ENCODE measurements around the gene TSPAN7. TPM values are rescaled to one million over a fixed set of nuclear protein-coding genes. Genes with fewer than 3 reads are reported as not detected.

Gene TSPAN7
- total and polyA plus RNA-seq, 2 of the 4 experiments (the other 2 are of a cell fraction): not detected

DNA sequence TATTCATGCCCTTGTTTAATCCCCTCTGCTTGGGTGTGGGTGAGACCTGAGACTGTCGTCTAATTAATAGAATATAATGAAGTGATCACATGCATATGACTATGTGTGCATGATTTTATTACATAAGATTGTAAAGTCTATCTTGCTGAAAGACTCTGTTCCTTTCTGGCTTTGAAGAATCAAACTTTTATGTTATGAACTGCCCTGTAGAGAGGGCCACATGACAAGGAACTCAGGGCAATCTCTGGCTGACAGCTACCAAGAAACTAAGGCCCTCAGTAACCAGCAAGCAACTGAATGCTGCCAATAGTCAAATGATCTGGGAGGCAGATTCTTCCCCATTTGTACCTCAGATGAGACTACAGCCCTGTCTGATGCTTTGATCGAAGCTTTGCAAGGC lies 13.5 kb downstream of the TSPAN7 start:
- Histone ChIP-seq H3K9me3 (ENCODE audit: control insufficient read depth, insufficient read depth, low read length) (no peaks in the 10 kb centered on the region), H4K5ac (ENCODE audit: low read depth, low read length) (no peak overlapping the region), H3K79me1 (ENCODE audit: low read depth in 1 of 2, low read length in 2 of 2) (no peaks in the 10 kb centered on the region), H3K27me3 (ENCODE audit: control insufficient read depth, insufficient read depth, low read length) (0 out of 2 replicates have a peak, but pooled peaks cover 3% of the 10 kb centered on the region), H3K4me1 (ENCODE audit: control insufficient read depth, insufficient read depth, low read length) (no peaks in the 10 kb centered on the region), H4K8ac (ENCODE audit: low read depth in 2 of 2, low read length in 2 of 2) (no peak overlapping the region), H2AK5ac (ENCODE audit: low read depth, low read length) (no peak overlapping the region), H3K36me3 (ENCODE audit: control insufficient read depth, insufficient read depth, low read length) (no peaks in the 10 kb centered on the region), H2BK15ac (ENCODE audit: low read depth, low read length) (no peak overlapping the region), H3K4me2 (ENCODE audit: low read depth, low read length) (no peak overlapping the region), H2BK120ac (ENCODE audit: low read depth, low read length) (no peak overlapping the region), H3K27ac (ENCODE audit: insufficient read depth, low read length) (no peak overlapping the region), H3K4ac (ENCODE audit: low read depth, low read length) (no peak overlapping the region), H3K4me3 (ENCODE audit: insufficient read depth, low read depth, low read length) (no peak overlapping the region), H2BK20ac (ENCODE audit: low read depth, low read length) (no peak overlapping the region), H3K23ac (ENCODE audit: low read depth, low read length) (no peak overlapping the region), H4K20me1 (ENCODE audit: insufficient read depth, low read length) (no peaks in the 10 kb centered on the region), H2BK5ac (ENCODE audit: low read depth, low read length, poor library complexity, severe bottlenecking) (no peak overlapping the region), H3K9me1 (ENCODE audit: insufficient read depth, low read length) (no peaks in the 10 kb centered on the region), H3K14ac (replicated peaks; ENCODE audit: low read depth, low read length) (no peak overlapping the region), H3K18ac (ENCODE audit: low read depth, low read length) (no peak overlapping the region), H2AK9ac (replicated peaks; ENCODE audit: low read depth, low read length, poor library complexity) (no peak overlapping the region), H4K91ac (ENCODE audit: insufficient read depth, low read depth, low read length) (no peak overlapping the region), H3K56ac (ENCODE audit: extremely low read depth, insufficient read depth, low read length) (no peak overlapping the region), H2AFZ (replicated peaks; ENCODE audit: low read length, poor library complexity) (no peak overlapping the region), H3K9ac (ENCODE audit: low read depth, low read length) (no peak overlapping the region)
- BruUV-seq (replicated peaks): no TSS peak
- CTCF ChIA-PET: no interaction called here
- intact Hi-C loops (cut with micrococcal nuclease): no loop called here
- dilution Hi-C loops (cut with HindIII; ENCODE audit: low sequenced_read_pairs, unreplicated experiment): no loop called here
- WGBS, 2 experiments (ENCODE audit: extremely low coverage in 2 of 2, insufficient read length in 1 of 2): no CpG with 5 or more reads among the region's 2 CpGs
- in situ Hi-C loops (cut with MboI; ENCODE audit: low sequenced_read_pairs): no loop called here
- DNase-seq (no peak), ATAC-seq (ENCODE audit: low read depth) (no peak)
- POLR2A ChIA-PET (ENCODE audit: unreplicated experiment): no interaction called here
- TF ChIP-seq BHLHE40 (IDR thresholded peaks at IDR 0.05; ENCODE audit: low read depth, low read length) (no peak), FOS (IDR thresholded peaks at IDR 0.05; ENCODE audit: low read depth, low read length) (no peak), MXI1 (IDR thresholded peaks at IDR 0.05; ENCODE audit: borderline replicate concordance, low read depth, low read length) (no peak), MAZ (IDR thresholded peaks at IDR 0.05; ENCODE audit: borderline replicate concordance, low read depth, low read length) (no peak), POLR2A (IDR thresholded peaks at IDR 0.05; ENCODE audit: low read depth, low read length) (no peak), SMC3 (IDR thresholded peaks at IDR 0.05; ENCODE audit: low read depth, low read length) (no peak), NFE2L2 (IDR thresholded peaks at IDR 0.05; ENCODE audit: low read depth, low read length) (no peak), CHD1 (IDR thresholded peaks at IDR 0.05; ENCODE audit: low read depth, low read length) (no peak), RFX5 (IDR thresholded peaks at IDR 0.05; ENCODE audit: low read depth, low read length) (no peak), RCOR1 (IDR thresholded peaks at IDR 0.05; ENCODE audit: insufficient replicate concordance, low read length) (no peak), RAD21 (IDR thresholded peaks at IDR 0.05; ENCODE audit: low read length) (no peak), CEBPB (IDR thresholded peaks at IDR 0.05; ENCODE audit: low read depth, low read length) (no peak), MAFK (IDR thresholded peaks at IDR 0.05; ENCODE audit: low read depth, low read length) (no peak)
- TF ChIP-seq, protein P1, sequence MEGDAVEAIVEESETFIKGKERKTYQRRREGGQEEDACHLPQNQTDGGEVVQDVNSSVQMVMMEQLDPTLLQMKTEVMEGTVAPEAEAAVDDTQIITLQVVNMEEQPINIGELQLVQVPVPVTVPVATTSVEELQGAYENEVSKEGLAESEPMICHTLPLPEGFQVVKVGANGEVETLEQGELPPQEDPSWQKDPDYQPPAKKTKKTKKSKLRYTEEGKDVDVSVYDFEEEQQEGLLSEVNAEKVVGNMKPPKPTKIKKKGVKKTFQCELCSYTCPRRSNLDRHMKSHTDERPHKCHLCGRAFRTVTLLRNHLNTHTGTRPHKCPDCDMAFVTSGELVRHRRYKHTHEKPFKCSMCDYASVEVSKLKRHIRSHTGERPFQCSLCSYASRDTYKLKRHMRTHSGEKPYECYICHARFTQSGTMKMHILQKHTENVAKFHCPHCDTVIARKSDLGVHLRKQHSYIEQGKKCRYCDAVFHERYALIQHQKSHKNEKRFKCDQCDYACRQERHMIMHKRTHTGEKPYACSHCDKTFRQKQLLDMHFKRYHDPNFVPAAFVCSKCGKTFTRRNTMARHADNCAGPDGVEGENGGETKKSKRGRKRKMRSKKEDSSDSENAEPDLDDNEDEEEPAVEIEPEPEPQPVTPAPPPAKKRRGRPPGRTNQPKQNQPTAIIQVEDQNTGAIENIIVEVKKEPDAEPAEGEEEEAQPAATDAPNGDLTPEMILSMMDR (conservative IDR thresholded peaks at IDR 0.05; ENCODE audit: low read depth, low read length): no peak
- TF ChIP-seq, protein P2, sequence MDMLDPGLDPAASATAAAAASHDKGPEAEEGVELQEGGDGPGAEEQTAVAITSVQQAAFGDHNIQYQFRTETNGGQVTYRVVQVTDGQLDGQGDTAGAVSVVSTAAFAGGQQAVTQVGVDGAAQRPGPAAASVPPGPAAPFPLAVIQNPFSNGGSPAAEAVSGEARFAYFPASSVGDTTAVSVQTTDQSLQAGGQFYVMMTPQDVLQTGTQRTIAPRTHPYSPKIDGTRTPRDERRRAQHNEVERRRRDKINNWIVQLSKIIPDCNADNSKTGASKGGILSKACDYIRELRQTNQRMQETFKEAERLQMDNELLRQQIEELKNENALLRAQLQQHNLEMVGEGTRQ (IDR thresholded peaks at IDR 0.05; ENCODE audit: low read depth, low read length): no peak
- TF ChIP-seq, protein P3, sequence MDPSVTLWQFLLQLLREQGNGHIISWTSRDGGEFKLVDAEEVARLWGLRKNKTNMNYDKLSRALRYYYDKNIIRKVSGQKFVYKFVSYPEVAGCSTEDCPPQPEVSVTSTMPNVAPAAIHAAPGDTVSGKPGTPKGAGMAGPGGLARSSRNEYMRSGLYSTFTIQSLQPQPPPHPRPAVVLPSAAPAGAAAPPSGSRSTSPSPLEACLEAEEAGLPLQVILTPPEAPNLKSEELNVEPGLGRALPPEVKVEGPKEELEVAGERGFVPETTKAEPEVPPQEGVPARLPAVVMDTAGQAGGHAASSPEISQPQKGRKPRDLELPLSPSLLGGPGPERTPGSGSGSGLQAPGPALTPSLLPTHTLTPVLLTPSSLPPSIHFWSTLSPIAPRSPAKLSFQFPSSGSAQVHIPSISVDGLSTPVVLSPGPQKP (IDR thresholded peaks at IDR 0.05; ENCODE audit: borderline replicate concordance, low read depth, low read length): no peak

Data from IMR-90 (cell line).